Measurements from ENCODE around the gene NRBF2. TPM values are rescaled to one million over a fixed set of nuclear protein-coding genes. Genes with fewer than 3 reads are reported as not detected.
"Not testable (repeated sequence)": the region's sequence is repeated elsewhere in the genome, so short reads cannot be mapped to it uniquely, and the experiment has no call there.

The NRBF2 gene
- total RNA-seq, 1 experiment from 2014 or later: 24.9 TPM

- H3K4me3 Mint-ChIP-seq (ENCODE audit: low read depth, unreplicated experiment): no peak overlapping the region
- no peaks in the 10 kb centered on the region for H3K27me3 Mint-ChIP-seq (ENCODE audit: unreplicated experiment)
- no peak overlapping the region for H3K27ac Mint-ChIP-seq (ENCODE audit: unreplicated experiment)
- H3K4me1 Mint-ChIP-seq (ENCODE audit: low read depth, unreplicated experiment): no peaks in the 10 kb centered on the region
- CTCF ChIA-PET: interaction anchor here (1.1 kb wide), 2 partner anchors 11 to 12 kb away, joined by 3 to 5 read pairs; no protein-coding TSS in a partner anchor
- intact Hi-C loops (cut with micrococcal nuclease; ENCODE audit: unreplicated experiment): no loop called here
- peaks cover 10% of the 10 kb centered on the region for H3K36me3 Mint-ChIP-seq (ENCODE audit: insufficient read depth, unreplicated experiment)
- H3K9me3 Mint-ChIP-seq (ENCODE audit: low read depth, unreplicated experiment): no peaks in the 10 kb centered on the region
- TF ChIP-seq, protein P1, sequence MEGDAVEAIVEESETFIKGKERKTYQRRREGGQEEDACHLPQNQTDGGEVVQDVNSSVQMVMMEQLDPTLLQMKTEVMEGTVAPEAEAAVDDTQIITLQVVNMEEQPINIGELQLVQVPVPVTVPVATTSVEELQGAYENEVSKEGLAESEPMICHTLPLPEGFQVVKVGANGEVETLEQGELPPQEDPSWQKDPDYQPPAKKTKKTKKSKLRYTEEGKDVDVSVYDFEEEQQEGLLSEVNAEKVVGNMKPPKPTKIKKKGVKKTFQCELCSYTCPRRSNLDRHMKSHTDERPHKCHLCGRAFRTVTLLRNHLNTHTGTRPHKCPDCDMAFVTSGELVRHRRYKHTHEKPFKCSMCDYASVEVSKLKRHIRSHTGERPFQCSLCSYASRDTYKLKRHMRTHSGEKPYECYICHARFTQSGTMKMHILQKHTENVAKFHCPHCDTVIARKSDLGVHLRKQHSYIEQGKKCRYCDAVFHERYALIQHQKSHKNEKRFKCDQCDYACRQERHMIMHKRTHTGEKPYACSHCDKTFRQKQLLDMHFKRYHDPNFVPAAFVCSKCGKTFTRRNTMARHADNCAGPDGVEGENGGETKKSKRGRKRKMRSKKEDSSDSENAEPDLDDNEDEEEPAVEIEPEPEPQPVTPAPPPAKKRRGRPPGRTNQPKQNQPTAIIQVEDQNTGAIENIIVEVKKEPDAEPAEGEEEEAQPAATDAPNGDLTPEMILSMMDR (IDR thresholded peaks at IDR 0.05; ENCODE audit: unreplicated experiment): no peak
- BruUV-seq (replicated peaks): no TSS peak
- DNase-seq: no peak
Observed at GRCh38 chr10:63145782-63146181, 12.7 kb downstream of the NRBF2 start.

DNA sequence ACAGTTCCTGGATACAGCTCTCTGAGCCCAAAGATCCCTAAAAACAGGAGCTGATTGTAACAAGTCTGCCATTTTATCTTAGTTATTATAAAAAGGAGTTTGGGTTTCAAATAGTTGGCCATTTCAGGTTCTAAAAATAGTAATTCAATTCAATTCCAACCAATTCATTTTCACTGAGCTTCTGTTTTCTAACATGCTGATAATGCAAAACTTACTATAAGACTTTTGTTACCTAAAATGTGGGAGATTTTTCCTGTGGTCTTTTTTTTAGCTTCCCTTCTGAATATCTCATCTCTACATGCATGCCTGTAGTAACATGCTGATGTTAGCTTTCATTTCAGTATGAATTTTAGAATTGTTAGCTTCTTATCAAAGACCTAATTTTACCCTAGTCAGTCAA lies 13.4 kb downstream of the NRBF2 start:
- H3K36me3 Mint-ChIP-seq (ENCODE audit: insufficient read depth, unreplicated experiment): peaks cover 9% of the 10 kb centered on the region
- no TSS peak for BruUV-seq (replicated peaks)
- no peaks in the 10 kb centered on the region for H3K9me3 Mint-ChIP-seq (ENCODE audit: low read depth, unreplicated experiment)
- intact Hi-C loops (cut with micrococcal nuclease; ENCODE audit: unreplicated experiment): no loop called here
- H3K4me3 Mint-ChIP-seq (ENCODE audit: low read depth, unreplicated experiment): no peak overlapping the region
- no peak overlapping the region for H3K27ac Mint-ChIP-seq (ENCODE audit: unreplicated experiment)
- H3K4me1 Mint-ChIP-seq (ENCODE audit: low read depth, unreplicated experiment): no peaks in the 10 kb centered on the region
- H3K27me3 Mint-ChIP-seq (ENCODE audit: unreplicated experiment): no peaks in the 10 kb centered on the region
- TF ChIP-seq, protein P1 (IDR thresholded peaks at IDR 0.05; ENCODE audit: unreplicated experiment): no peak
- CTCF ChIA-PET: interaction anchor here (1.1 kb wide), 1 partner anchor 11 kb away, joined by 5 read pairs; no protein-coding TSS in a partner anchor
- DNase-seq: no peak

DNA sequence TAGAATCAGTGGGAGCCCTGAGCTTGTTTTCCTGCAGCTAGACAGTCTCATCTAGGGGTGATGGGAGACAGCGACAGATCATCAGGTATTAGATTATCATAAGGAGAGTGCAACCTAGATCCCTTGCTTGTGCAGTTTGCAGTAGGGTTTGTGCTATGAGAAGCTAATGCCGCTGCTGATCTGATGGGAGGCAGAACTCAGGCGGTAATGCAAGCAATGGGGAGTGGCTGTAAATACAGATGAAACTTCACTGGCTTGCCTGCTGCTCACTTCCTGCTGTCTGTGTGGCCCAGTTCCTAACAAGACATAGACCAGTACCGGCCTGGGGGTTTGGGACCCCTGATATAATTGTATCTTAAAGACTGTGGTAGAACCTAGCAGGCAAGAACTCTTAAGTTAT lies 17.6 kb downstream of the NRBF2 start:
- DNase-seq: no peak
- Mint-ChIP-seq H3K4me1 (ENCODE audit: low read depth, unreplicated experiment) (no peaks in the 10 kb centered on the region), H3K36me3 (ENCODE audit: insufficient read depth, unreplicated experiment) (peaks cover 21% of the 10 kb centered on the region), H3K27ac (ENCODE audit: unreplicated experiment) (no peak overlapping the region), H3K27me3 (ENCODE audit: unreplicated experiment) (no peaks in the 10 kb centered on the region), H3K9me3 (ENCODE audit: low read depth, unreplicated experiment) (no peaks in the 10 kb centered on the region), H3K4me3 (ENCODE audit: low read depth, unreplicated experiment) (no peak overlapping the region)
- CTCF ChIA-PET: no interaction called here
- no TSS peak for BruUV-seq (replicated peaks)
- intact Hi-C loops (cut with micrococcal nuclease; ENCODE audit: unreplicated experiment): loop anchor here (10.0 kb wide), 2 partner anchors 146 to 886 kb away; partner anchors contain the start of gene RTKN2
- TF ChIP-seq, protein P1 (IDR thresholded peaks at IDR 0.05; ENCODE audit: unreplicated experiment): no peak

- H3K9me3 Mint-ChIP-seq (ENCODE audit: low read depth, unreplicated experiment); H3K27ac Mint-ChIP-seq (ENCODE audit: unreplicated experiment); H3K27me3 Mint-ChIP-seq (ENCODE audit: unreplicated experiment); H3K4me3 Mint-ChIP-seq (ENCODE audit: low read depth, unreplicated experiment); BruUV-seq (replicated peaks); CTCF ChIA-PET; DNase-seq; H3K4me1 Mint-ChIP-seq (ENCODE audit: low read depth, unreplicated experiment): not testable (repeated sequence)
- H3K36me3 Mint-ChIP-seq (ENCODE audit: insufficient read depth, unreplicated experiment): peaks cover 16% of the 10 kb centered on the region
- intact Hi-C loops (cut with micrococcal nuclease; ENCODE audit: unreplicated experiment): loop anchor here (10.0 kb wide), 2 partner anchors 149 to 889 kb away; partner anchors contain the start of gene RTKN2
Observed at GRCh38 chr10:63153868-63154545, 20.9 kb downstream of the NRBF2 start.

Data from Calu3 (cell line).